Measurements from ENCODE around the gene OR2H1.

Gene OR2H1

DNA sequence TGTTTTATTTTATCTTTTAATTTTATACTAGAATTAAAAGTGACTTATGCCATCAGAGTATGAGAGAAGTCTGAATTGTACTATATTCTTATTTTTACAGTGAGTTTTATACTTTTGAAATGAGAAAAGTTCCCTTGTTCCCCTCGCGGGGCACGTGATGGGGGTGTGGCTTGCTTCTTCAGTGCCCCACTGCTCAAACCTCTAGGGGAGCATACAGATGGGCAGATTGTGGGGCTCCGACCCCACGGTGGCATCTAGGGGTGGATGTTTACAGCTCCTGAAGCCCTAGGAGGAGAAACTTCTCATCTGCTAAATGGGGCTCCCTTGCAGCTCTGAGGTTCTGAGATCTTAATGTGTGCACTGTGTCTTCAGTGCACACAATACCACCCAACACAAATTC lies 42.7 kb downstream of the OR2H1 start:
- TF ChIP-seq, protein P1, sequence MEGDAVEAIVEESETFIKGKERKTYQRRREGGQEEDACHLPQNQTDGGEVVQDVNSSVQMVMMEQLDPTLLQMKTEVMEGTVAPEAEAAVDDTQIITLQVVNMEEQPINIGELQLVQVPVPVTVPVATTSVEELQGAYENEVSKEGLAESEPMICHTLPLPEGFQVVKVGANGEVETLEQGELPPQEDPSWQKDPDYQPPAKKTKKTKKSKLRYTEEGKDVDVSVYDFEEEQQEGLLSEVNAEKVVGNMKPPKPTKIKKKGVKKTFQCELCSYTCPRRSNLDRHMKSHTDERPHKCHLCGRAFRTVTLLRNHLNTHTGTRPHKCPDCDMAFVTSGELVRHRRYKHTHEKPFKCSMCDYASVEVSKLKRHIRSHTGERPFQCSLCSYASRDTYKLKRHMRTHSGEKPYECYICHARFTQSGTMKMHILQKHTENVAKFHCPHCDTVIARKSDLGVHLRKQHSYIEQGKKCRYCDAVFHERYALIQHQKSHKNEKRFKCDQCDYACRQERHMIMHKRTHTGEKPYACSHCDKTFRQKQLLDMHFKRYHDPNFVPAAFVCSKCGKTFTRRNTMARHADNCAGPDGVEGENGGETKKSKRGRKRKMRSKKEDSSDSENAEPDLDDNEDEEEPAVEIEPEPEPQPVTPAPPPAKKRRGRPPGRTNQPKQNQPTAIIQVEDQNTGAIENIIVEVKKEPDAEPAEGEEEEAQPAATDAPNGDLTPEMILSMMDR (IDR thresholded peaks at IDR 0.05; ENCODE audit: borderline replicate concordance, insufficient read depth, low read depth, low read length), result no peak
- H3K4me3 ChIP-seq (ENCODE audit: low read depth, low read length), result no peak overlapping the region

DNA sequence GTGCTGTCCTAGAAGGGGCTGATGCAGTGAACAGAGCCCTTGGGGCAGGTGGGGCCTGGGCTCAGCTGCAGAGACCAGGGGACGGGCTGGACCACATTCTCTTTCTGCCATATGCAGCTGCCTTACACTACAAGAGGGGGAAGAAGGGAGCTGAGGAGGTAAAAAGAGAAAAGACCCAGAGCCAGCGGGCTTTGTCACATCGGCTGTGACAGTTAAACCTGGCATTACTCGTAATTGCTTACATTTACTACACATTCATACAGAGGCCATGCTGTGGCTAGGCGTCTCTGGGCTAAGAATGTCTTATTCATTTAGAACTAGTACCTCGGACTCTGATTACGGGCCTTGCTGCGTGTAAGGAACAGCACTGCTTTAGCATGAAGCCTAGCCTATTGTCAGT lies 43.6 kb downstream of the OR2H1 start:
- TF ChIP-seq, protein P1 (IDR thresholded peaks at IDR 0.05; ENCODE audit: borderline replicate concordance, insufficient read depth, low read depth, low read length), result no peak
- H3K4me3 ChIP-seq (ENCODE audit: low read depth, low read length), result no peak overlapping the region

DNA sequence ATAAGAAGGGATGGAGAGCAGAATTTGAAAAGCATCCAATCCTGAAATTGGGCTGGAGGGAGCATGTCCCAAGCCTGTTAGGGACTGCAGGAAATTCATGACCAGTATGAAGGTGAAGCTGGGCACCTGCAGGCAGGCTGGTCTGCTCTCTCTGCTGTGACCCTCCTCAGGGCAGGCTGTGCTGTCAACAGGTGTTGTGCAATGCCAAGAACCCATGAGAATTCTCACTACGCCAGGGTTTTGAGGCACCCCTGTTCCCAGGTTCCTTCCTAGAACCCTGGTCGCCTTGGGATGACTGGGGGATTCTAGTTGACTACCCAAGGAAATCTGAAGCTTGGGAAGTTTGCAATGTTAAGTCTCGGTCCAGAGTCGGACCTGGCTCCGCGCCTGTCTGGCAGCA lies 44.2 kb downstream of the OR2H1 start:
- H3K4me3 ChIP-seq (ENCODE audit: low read depth, low read length), result no peak overlapping the region
- TF ChIP-seq, protein P1 (IDR thresholded peaks at IDR 0.05; ENCODE audit: borderline replicate concordance, insufficient read depth, low read depth, low read length), result no peak

DNA sequence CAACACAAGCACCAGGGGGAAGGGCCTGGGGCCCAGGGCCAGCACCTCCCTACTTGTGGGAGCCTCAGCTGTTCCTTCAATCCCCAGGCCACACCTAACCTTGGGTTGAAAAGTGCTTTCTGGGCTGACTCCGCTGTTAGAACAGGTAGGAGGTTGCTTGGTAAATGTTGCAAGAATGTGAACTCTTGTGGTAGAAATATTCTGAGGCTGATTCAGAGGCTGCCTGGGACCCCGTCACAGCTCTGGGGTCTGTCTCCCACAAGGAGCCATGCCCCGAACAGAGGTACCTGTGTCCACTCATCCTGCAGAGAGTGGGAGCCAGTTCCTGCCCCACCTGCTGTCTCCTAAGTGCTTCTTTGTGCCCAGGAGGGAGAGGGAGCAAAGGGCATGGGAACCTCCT lies 45.2 kb downstream of the OR2H1 start:
- TF ChIP-seq, protein P1 (IDR thresholded peaks at IDR 0.05; ENCODE audit: borderline replicate concordance, insufficient read depth, low read depth, low read length), result no peak
- H3K4me3 ChIP-seq (ENCODE audit: low read depth, low read length), result no peak overlapping the region

DNA sequence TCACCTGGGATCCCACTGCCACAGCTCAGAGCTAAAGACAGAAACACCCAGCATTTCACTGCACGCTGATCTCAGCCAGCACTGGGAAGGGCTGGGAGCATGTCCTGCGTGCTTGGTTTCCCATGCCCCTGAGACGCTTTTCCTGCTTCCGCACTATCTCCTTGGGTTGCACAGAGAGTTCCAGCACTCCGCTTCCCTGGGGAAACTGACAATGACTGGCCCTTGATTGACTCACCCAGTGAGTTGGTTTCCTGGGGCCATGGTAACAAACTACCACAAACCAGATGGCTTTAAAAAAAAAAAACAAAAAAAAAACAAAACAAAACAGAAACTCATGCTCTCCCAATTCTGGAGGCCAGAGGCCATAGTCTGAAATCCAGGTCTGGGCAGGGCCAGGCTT lies 45.6 kb downstream of the OR2H1 start:
- no peak overlapping the region for H3K4me3 ChIP-seq (ENCODE audit: low read depth, low read length)
- TF ChIP-seq, protein P1 (IDR thresholded peaks at IDR 0.05; ENCODE audit: borderline replicate concordance, insufficient read depth, low read depth, low read length), result no peak

DNA sequence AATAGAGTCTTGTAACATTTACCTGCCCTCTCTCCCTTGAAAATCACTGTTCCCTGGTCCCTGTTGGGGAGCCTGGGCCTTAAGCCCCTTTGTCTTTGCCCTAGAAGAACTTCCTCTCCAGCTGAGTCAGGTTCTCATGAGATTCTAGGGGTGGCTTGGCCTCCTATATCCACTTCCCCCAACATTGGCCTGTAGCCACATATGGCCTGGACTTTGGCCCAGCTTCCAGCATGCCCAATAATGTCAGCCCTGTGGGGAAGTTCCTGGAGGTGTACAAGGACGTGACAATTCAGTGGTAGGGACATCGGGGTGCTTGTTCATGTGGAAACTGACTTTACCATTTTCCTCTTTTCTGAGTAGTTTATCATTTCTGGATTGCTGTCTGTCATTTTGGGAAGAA lies 48.0 kb downstream of the OR2H1 start:
- TF ChIP-seq, protein P1 (IDR thresholded peaks at IDR 0.05; ENCODE audit: borderline replicate concordance, insufficient read depth, low read depth, low read length), result no peak
- no peak overlapping the region for H3K4me3 ChIP-seq (ENCODE audit: low read depth, low read length)

DNA sequence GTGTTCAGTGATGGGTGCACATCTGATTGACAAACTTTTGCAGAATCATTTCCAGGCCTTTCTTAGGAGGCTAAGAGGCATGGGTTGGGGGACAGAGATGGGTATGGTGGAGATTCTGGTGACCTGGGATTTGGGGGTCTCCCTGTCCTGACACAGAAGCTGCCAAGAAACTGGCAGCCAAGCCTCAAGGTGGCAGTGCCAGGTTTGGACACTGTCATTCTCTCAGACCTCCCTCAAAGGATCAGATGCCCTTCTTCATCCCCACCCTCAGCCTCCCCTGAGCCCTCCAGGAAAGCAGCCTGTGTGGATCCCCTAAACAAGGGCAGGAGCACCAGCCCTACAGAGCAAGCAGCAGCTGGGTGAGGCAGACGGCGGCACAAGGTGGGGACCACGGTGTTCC lies 48.9 kb downstream of the OR2H1 start:
- TF ChIP-seq, protein P1 (IDR thresholded peaks at IDR 0.05; ENCODE audit: borderline replicate concordance, insufficient read depth, low read depth, low read length), result no peak
- H3K4me3 ChIP-seq (ENCODE audit: low read depth, low read length), result no peak overlapping the region
